ENCODE results near the gene SLIT3.

SLIT3 gene

GRCh38 chr5:168798065-168799023, 502.6 kb downstream of the SLIT3 start:
- Histone ChIP-seq H3K4me3 (ENCODE audit: low read length in 2 of 2) (no peak overlapping the region), H3K9me3 (ENCODE audit: control insufficient read depth in 2 of 2, low read length in 2 of 2) (no peaks in the 10 kb centered on the region), H3K27me3 (ENCODE audit: control insufficient read depth in 1 of 2, insufficient read depth in 2 of 2, low read length in 2 of 2) (no peaks in the 10 kb centered on the region), H3K9ac (ENCODE audit: low read length in 2 of 2) (no peak overlapping the region), H3K27ac (ENCODE audit: low read length) (no peak overlapping the region), H3K4me1 (ENCODE audit: control insufficient read depth, insufficient read depth, low read length) (peaks cover 19% of the 10 kb centered on the region), H3K36me3 (ENCODE audit: control insufficient read depth in 2 of 2, insufficient read depth in 2 of 2, low read length in 2 of 2) (peaks cover 3 to 5% of the 10 kb centered on the region in 2 donors)

- H3K4me1 ChIP-seq (ENCODE audit: control insufficient read depth, insufficient read depth, low read length) = peaks cover 19% of the 10 kb centered on the region
- no peak overlapping the region for H3K27ac ChIP-seq (ENCODE audit: low read length)
- H3K27me3 ChIP-seq (ENCODE audit: control insufficient read depth in 1 of 2, insufficient read depth in 2 of 2, low read length in 2 of 2) = no peaks in the 10 kb centered on the region
- no peaks in the 10 kb centered on the region for H3K9me3 ChIP-seq (ENCODE audit: control insufficient read depth in 2 of 2, low read length in 2 of 2)
- H3K9ac ChIP-seq (ENCODE audit: low read length in 2 of 2) = no peak overlapping the region
- peaks cover 0 to 3% of the 10 kb centered on the region in 2 donors for H3K36me3 ChIP-seq (ENCODE audit: control insufficient read depth in 2 of 2, insufficient read depth in 2 of 2, low read length in 2 of 2)
- H3K4me3 ChIP-seq (ENCODE audit: low read length in 2 of 2) = no peak overlapping the region
These were observed 504.1 kb downstream of the SLIT3 start for GRCh38 chr5:168796593-168797580.

GRCh38 chr5:168796000-168796399, 504.9 kb downstream of the SLIT3 start:
- no peaks in the 10 kb centered on the region for H3K27me3 ChIP-seq (ENCODE audit: control insufficient read depth in 1 of 2, insufficient read depth in 2 of 2, low read length in 2 of 2)
- H3K27ac ChIP-seq (ENCODE audit: low read length) = no peak overlapping the region
- H3K4me3 ChIP-seq (ENCODE audit: low read length in 2 of 2) = no peak overlapping the region
- H3K36me3 ChIP-seq (ENCODE audit: control insufficient read depth in 2 of 2, insufficient read depth in 2 of 2, low read length in 2 of 2) = no peaks in the 10 kb centered on the region
- no peak overlapping the region for H3K9ac ChIP-seq (ENCODE audit: low read length in 2 of 2)
- no peaks in the 10 kb centered on the region for H3K9me3 ChIP-seq (ENCODE audit: control insufficient read depth in 2 of 2, low read length in 2 of 2)
- peaks cover 19% of the 10 kb centered on the region for H3K4me1 ChIP-seq (ENCODE audit: control insufficient read depth, insufficient read depth, low read length)

- Histone ChIP-seq H3K36me3 (ENCODE audit: control insufficient read depth in 2 of 2, insufficient read depth in 2 of 2, low read length in 2 of 2) (no peaks in the 10 kb centered on the region), H3K4me3 (ENCODE audit: low read length in 2 of 2) (no peak overlapping the region), H3K4me1 (ENCODE audit: control insufficient read depth, insufficient read depth, low read length) (peaks cover 19% of the 10 kb centered on the region), H3K27me3 (ENCODE audit: control insufficient read depth in 1 of 2, insufficient read depth in 2 of 2, low read length in 2 of 2) (no peaks in the 10 kb centered on the region), H3K9ac (ENCODE audit: low read length in 2 of 2) (no peak overlapping the region), H3K9me3 (ENCODE audit: control insufficient read depth in 2 of 2, low read length in 2 of 2) (no peaks in the 10 kb centered on the region), H3K27ac (ENCODE audit: low read length) (no peak overlapping the region)
These were observed 506.8 kb downstream of the SLIT3 start for GRCh38 chr5:168793841-168794837.

GRCh38 chr5:168792678-168793077, 508.3 kb downstream of the SLIT3 start:
- Histone ChIP-seq H3K9me3 (ENCODE audit: control insufficient read depth in 2 of 2, low read length in 2 of 2) (no peaks in the 10 kb centered on the region), H3K9ac (ENCODE audit: low read length in 2 of 2) (no peak overlapping the region), H3K4me3 (ENCODE audit: low read length in 2 of 2) (no peak overlapping the region), H3K27me3 (ENCODE audit: control insufficient read depth in 1 of 2, insufficient read depth in 2 of 2, low read length in 2 of 2) (no peaks in the 10 kb centered on the region), H3K36me3 (ENCODE audit: control insufficient read depth in 2 of 2, insufficient read depth in 2 of 2, low read length in 2 of 2) (no peaks in the 10 kb centered on the region), H3K4me1 (ENCODE audit: control insufficient read depth, insufficient read depth, low read length) (peaks cover 19% of the 10 kb centered on the region), H3K27ac (ENCODE audit: low read length) (no peak overlapping the region)

GRCh38 chr5:168790671-168791250, 510.2 kb downstream of the SLIT3 start:
- Histone ChIP-seq H3K4me1 (ENCODE audit: control insufficient read depth, insufficient read depth, low read length) (peaks cover 19% of the 10 kb centered on the region), H3K27ac (ENCODE audit: low read length) (no peak overlapping the region)

GRCh38 chr5:168790002-168790635, 510.8 kb downstream of the SLIT3 start:
- Histone ChIP-seq H3K27ac (ENCODE audit: low read length) (no peak overlapping the region), H3K36me3 (ENCODE audit: control insufficient read depth in 2 of 2, insufficient read depth in 2 of 2, low read length in 2 of 2) (peaks cover 3 to 4% of the 10 kb centered on the region in 2 donors), H3K27me3 (ENCODE audit: control insufficient read depth in 1 of 2, insufficient read depth in 2 of 2, low read length in 2 of 2) (no peaks in the 10 kb centered on the region), H3K4me3 (ENCODE audit: low read length in 2 of 2) (no peak overlapping the region), H3K9ac (ENCODE audit: low read length in 2 of 2) (no peak overlapping the region), H3K9me3 (ENCODE audit: control insufficient read depth in 2 of 2, low read length in 2 of 2) (no peaks in the 10 kb centered on the region), H3K4me1 (ENCODE audit: control insufficient read depth, insufficient read depth, low read length) (peaks cover 16% of the 10 kb centered on the region)

More at GRCh38 chr5:168790671-168791250, 510.2 kb downstream of the SLIT3 start:
- Histone ChIP-seq H3K27me3 (ENCODE audit: control insufficient read depth in 1 of 2, insufficient read depth in 2 of 2, low read length in 2 of 2) (no peaks in the 10 kb centered on the region), H3K36me3 (ENCODE audit: control insufficient read depth in 2 of 2, insufficient read depth in 2 of 2, low read length in 2 of 2) (no peaks in the 10 kb centered on the region), H3K4me3 (ENCODE audit: low read length in 2 of 2) (no peak overlapping the region), H3K9me3 (ENCODE audit: control insufficient read depth in 2 of 2, low read length in 2 of 2) (no peaks in the 10 kb centered on the region), H3K9ac (ENCODE audit: low read length in 2 of 2) (no peak overlapping the region)

GRCh38 chr5:168788786-168789185, 512.2 kb downstream of the SLIT3 start:
- no peaks in the 10 kb centered on the region for H3K27me3 ChIP-seq (ENCODE audit: control insufficient read depth in 1 of 2, insufficient read depth in 2 of 2, low read length in 2 of 2)
- H3K9ac ChIP-seq (ENCODE audit: low read length in 2 of 2) = no peak overlapping the region
- H3K9me3 ChIP-seq (ENCODE audit: control insufficient read depth in 2 of 2, low read length in 2 of 2) = no peaks in the 10 kb centered on the region
- H3K4me1 ChIP-seq (ENCODE audit: control insufficient read depth, insufficient read depth, low read length) = peaks cover 3% of the 10 kb centered on the region
- H3K4me3 ChIP-seq (ENCODE audit: low read length in 2 of 2) = no peak overlapping the region
- H3K36me3 ChIP-seq (ENCODE audit: control insufficient read depth in 2 of 2, insufficient read depth in 2 of 2, low read length in 2 of 2) = peaks cover 12 to 14% of the 10 kb centered on the region in 2 donors
- H3K27ac ChIP-seq (ENCODE audit: low read length) = no peak overlapping the region

GRCh38 chr5:168788107-168788506, 512.8 kb downstream of the SLIT3 start:
- Histone ChIP-seq H3K9me3 (ENCODE audit: control insufficient read depth in 2 of 2, low read length in 2 of 2) (no peaks in the 10 kb centered on the region), H3K9ac (ENCODE audit: low read length in 2 of 2) (no peak overlapping the region), H3K36me3 (ENCODE audit: control insufficient read depth in 2 of 2, insufficient read depth in 2 of 2, low read length in 2 of 2) (peaks cover 14 to 16% of the 10 kb centered on the region in 2 donors), H3K27me3 (ENCODE audit: control insufficient read depth in 1 of 2, insufficient read depth in 2 of 2, low read length in 2 of 2) (no peaks in the 10 kb centered on the region), H3K4me1 (ENCODE audit: control insufficient read depth, insufficient read depth, low read length) (no peaks in the 10 kb centered on the region), H3K4me3 (ENCODE audit: low read length in 2 of 2) (no peak overlapping the region), H3K27ac (ENCODE audit: low read length) (no peak overlapping the region)

All from stomach smooth muscle (tissue), 2 donors.